Measurements from ENCODE around the gene PPM1G. TPM values are rescaled to one million over a fixed set of nuclear protein-coding genes. Genes with fewer than 3 reads are reported as not detected.

PPM1G gene
- total RNA-seq, 1 donor from 2014 or later, result 51.8 TPM

- ATAC-seq, result no peak
- H3K27me3 ChIP-seq, result no peaks in the 10 kb centered on the region
- no peak overlapping the region for H3K27ac ChIP-seq
- peaks cover 63% of the 10 kb centered on the region for H3K36me3 ChIP-seq
- no peaks in the 10 kb centered on the region for H3K9me3 ChIP-seq
- no peak overlapping the region for H3K4me3 ChIP-seq
- H3K4me1 ChIP-seq, result peaks cover 27% of the 10 kb centered on the region
- DNase-seq, result no peak
- TF ChIP-seq, protein P1, sequence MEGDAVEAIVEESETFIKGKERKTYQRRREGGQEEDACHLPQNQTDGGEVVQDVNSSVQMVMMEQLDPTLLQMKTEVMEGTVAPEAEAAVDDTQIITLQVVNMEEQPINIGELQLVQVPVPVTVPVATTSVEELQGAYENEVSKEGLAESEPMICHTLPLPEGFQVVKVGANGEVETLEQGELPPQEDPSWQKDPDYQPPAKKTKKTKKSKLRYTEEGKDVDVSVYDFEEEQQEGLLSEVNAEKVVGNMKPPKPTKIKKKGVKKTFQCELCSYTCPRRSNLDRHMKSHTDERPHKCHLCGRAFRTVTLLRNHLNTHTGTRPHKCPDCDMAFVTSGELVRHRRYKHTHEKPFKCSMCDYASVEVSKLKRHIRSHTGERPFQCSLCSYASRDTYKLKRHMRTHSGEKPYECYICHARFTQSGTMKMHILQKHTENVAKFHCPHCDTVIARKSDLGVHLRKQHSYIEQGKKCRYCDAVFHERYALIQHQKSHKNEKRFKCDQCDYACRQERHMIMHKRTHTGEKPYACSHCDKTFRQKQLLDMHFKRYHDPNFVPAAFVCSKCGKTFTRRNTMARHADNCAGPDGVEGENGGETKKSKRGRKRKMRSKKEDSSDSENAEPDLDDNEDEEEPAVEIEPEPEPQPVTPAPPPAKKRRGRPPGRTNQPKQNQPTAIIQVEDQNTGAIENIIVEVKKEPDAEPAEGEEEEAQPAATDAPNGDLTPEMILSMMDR (IDR thresholded peaks at IDR 0.05), result no peak
- intact Hi-C loops (cut with DNase I), result no loop called here
Observed at GRCh38 chr2:27375513-27376099, 33.8 kb downstream of the PPM1G start.

- Histone ChIP-seq H3K9me3 (no peaks in the 10 kb centered on the region), H3K4me3 (no peak overlapping the region), H3K4me1 (peaks cover 28% of the 10 kb centered on the region), H3K27ac (no peak overlapping the region), H3K27me3 (no peaks in the 10 kb centered on the region), H3K36me3 (peaks cover 67% of the 10 kb centered on the region)
- DNase-seq (no peak), ATAC-seq (no peak)
- TF ChIP-seq, protein P1 (IDR thresholded peaks at IDR 0.05), result no peak
- intact Hi-C loops (cut with DNase I), result no loop called here
Observed at GRCh38 chr2:27373567-27373966, 35.8 kb downstream of the PPM1G start.

- Histone ChIP-seq H3K9me3 (no peaks in the 10 kb centered on the region), H3K27me3 (no peaks in the 10 kb centered on the region), H3K4me3 (no peak overlapping the region), H3K4me1 (peaks cover 29% of the 10 kb centered on the region), H3K27ac (peak overlapping the region; percentile 94), H3K36me3 (peaks cover 67% of the 10 kb centered on the region)
- ATAC-seq (no peak), DNase-seq (no peak)
- intact Hi-C loops (cut with DNase I), result no loop called here
- TF ChIP-seq, protein P1 (IDR thresholded peaks at IDR 0.05), result no peak
Observed at GRCh38 chr2:27372937-27373336, 36.5 kb downstream of the PPM1G start.

DNA sequence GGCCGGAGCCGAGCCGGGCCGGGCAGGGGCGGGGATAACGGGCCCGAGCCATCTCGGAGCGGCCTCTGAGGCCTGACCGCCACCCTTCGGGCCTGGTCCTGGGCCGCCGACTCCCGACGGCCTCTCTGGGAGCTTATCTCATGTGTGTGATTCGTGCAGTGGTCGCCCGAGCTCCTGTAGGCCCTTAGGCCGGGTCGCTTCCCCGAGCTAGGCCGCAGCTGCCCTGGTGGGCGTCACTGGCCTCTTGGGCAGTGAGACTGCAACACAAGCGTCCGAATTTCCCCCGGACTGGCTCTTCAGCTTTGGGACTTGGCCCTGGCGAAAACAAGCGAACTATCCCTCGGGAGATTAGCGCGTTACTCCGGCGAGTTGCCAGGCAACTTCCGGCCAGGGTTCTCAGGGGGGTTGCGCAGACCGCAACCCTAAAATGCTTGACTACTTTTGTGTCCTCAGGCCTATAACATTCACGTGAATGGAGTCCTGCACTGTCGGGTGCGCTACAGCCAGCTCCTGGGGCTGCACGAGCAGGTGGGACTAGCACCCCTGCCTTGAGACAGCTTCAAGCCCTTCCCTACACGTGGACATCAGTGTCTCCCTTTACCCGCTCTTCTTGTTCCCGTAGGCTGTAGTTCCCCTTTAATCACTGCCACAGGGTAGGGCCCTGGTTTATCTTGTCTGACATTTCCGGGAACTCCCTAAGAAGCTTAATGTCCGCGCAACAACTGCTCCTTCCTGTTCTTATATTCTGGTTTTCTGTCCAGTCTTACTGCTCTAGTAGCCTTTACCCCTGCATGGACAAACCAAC is 38.4 kb downstream of the PPM1G start:
- DNase-seq (no peak), ATAC-seq (peak; percentile 51)
- H3K27ac ChIP-seq, result peak overlapping the region; percentile 94
- no peaks in the 10 kb centered on the region for H3K9me3 ChIP-seq
- H3K27me3 ChIP-seq, result no peaks in the 10 kb centered on the region
- H3K4me3 ChIP-seq, result peak overlapping the region; percentile 99
- intact Hi-C loops (cut with DNase I), result no loop called here
- peaks cover 67% of the 10 kb centered on the region for H3K36me3 ChIP-seq
- TF ChIP-seq, protein P1 (IDR thresholded peaks at IDR 0.05), result no peak
- H3K4me1 ChIP-seq, result peaks cover 29% of the 10 kb centered on the region

GRCh38 chr2:27370026-27370815 is 39.2 kb downstream of the PPM1G start, which contains the start of the genes EIF2B4 and SNX17:
Gene EIF2B4, minus strand, starts transcription at chr2:27370338. Its CDS starts 24 bp downstream, at chr2:27370314.
Gene SNX17, plus strand, starts transcription at chr2:27370616. Its CDS starts 128 bp downstream, at chr2:27370744.
- peak; percentile 96 for ATAC-seq
- H3K4me3 ChIP-seq, result peak within 1 kb of the TSS; percentile 99
- H3K27ac ChIP-seq, result peak within 1 kb of the TSS; percentile 94
- H3K9me3 ChIP-seq, result no peaks in the 10 kb centered on the region
- H3K27me3 ChIP-seq, result no peaks in the 10 kb centered on the region
- TF ChIP-seq, protein P1 (IDR thresholded peaks at IDR 0.05), result peak; percentile 85
- DNase-seq, result peak; percentile 100
- intact Hi-C loops (cut with DNase I), result no loop called here
- peaks cover 65% of the 10 kb centered on the region for H3K36me3 ChIP-seq
- peaks cover 29% of the 10 kb centered on the region for H3K4me1 ChIP-seq
